NOMO-1 treated with DMSO at 0.1 percent for 48 hours (cell line): ENCODE data around the gene DIDO1.
A peak's percentile ranks its signal among the peaks of the same experiment; 100 is the strongest.

Experiments used
- DNase-seq: peaks from one replicate; lab custom pipeline; 2025; ENCODE audit not compliant: unreplicated experiment; lab: John Stamatoyannopoulos, UW

DIDO1 gene

GRCh38 chr20:62911701-62912280 is 14.5 kb downstream of the DIDO1 start:
- no peak for DNase-seq

DNA sequence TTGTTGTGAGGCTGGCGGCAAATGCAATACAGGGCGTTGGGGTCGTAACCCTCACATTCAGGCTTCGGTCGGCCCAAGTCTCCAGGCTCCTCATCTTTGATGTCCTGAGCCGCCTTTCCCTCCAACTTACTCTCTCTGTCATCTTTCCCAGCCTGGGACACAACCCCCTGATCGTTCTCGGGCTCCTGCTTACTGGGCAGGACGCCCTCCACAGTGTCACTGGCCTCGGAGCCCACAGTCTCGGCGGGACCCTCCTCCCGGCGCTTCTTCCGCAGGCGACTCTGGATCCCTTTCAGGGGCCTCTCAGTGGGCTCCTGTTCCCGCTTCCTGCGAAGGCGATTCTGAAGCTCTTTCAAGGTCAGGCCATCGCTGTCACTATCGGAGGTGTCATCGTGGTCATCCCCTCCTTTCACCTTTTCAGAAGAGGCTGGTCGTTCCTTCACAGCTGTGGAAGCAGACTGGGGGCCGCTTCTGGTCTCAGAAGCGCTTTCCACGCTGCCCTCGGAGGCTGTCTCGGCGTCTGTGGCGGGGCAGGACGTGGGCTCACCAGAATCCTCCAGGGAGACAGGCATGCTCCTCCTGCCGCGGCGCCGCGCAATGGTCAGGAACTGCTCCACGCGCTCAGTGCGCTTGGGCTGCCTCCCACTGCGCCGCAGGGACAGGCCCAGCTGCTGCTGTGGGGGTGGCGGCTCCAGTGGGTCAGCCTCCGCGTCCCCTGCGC is 15.4 kb downstream of the DIDO1 start:
- no peak for DNase-seq

- DNase-seq = no peak
Measured at GRCh38 chr20:62910217-62910766, 16.0 kb downstream of the DIDO1 start.

DNA sequence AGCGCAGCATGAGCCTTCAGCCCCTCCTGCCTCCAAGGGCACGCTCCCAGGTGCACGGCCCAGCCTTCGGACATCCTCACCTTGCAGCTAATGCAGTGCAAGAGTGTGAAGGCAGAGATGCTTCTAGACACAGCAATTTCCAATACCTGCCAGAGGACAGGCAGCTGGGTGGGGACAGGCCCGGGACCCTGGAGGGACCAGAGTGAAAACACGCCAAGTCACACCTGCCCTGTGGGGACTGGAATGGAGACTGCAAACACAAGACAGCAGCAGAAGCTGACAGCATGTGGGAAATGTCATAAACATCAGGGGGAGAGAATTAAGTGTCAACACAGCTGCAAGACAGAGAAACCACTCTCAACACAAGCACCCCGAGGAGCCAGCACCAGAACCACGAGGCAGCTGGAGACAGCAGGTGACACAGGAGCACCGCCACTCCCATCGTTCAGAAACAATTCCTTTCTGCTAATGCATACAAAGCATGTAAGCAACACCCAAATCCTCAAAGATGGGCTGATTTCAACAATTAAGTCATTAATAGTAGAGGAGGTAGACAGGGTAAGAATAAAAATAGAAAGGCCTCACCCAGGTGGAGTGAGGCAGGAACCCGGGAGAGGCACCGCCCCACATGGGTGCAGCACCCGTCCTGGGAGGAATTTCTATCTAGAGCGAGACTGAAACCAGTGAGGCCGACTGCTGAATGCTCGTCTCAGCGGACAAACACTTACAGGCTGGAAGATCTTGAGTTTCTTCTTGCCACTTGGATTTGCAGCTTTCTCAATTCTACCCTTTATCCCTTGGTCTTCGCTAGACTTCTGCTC is 17.1 kb downstream of the DIDO1 start:
- no peak for DNase-seq

GRCh38 chr20:62907384-62908317 is 18.7 kb downstream of the DIDO1 start:
- DNase-seq = no peak

- DNase-seq = no peak
Measured at GRCh38 chr20:62906647-62907375, 19.5 kb downstream of the DIDO1 start.

DNA sequence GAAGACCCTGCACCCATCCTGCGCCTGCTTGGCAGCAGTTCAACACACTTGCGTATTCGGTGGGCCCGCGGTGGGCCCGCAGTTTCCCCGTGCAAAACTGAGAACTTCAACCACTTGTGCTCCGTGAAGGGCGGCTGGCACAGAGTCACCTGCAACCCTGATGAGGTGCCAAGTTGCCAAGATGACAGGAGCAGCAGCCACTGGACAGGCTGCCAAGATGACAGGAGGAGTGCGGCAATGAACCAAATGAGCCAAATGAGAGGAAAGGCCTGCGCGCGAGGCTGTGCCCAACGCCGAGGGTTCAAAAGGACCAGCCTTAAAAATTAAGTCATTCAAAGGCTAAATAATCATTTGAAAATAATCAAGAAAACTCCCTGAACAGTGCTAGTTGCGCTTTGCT is 20.1 kb downstream of the DIDO1 start:
- DNase-seq = no peak

- no peak for DNase-seq
Measured at GRCh38 chr20:62905536-62906117, 20.7 kb downstream of the DIDO1 start.

DNA sequence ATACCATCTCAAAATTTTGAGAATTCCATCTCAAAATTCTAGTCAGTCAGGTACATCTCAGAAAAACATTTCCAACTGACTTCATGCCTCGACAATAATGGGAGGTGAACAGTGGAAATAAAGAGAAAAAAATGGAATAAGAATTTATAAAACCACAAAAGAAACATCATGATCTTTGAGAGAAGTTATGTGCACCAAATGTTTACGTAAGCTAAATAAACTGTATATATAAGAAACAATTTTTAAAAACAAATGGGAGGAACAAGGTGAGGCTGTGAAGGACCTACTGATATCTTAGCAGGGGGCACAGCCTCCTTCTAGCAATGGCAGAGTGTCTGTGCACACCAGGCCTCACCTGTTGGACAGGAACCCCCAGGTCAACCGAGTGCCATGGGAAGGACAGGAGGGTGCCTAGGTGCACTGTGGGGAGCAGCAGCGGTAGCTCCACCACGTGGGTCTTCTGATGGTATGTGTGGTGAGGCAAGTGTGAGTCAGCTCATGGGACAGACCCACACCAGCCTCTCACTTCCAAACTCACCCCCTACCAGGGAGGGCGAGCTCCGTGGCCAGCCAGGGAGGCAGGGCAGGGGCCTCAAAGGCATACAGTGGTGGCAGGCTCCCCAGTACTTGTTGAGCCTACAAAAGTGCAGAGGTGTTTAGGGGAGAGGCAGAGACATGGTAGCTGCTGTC is 23.2 kb downstream of the DIDO1 start:
- no peak for DNase-seq

DNA sequence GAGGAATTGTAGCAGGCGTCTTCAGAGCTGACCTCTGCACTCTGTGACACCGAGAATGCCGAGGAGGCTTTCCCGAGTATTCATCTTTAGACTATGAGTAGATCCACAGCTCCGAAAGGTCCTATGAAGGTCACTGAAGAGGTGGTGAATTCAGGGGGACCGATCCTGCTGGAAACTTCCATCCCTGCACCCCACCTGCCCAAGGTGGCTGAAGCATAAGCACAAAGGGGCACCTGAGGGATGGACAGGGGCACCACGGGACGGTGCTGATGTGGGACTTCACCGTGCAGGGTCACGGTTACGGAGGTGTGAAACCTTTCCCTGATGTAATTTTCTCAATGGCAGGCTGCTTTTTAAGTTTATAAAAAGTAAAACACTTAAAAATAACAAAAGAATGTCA is 24.4 kb downstream of the DIDO1 start:
- DNase-seq = no peak

DNA sequence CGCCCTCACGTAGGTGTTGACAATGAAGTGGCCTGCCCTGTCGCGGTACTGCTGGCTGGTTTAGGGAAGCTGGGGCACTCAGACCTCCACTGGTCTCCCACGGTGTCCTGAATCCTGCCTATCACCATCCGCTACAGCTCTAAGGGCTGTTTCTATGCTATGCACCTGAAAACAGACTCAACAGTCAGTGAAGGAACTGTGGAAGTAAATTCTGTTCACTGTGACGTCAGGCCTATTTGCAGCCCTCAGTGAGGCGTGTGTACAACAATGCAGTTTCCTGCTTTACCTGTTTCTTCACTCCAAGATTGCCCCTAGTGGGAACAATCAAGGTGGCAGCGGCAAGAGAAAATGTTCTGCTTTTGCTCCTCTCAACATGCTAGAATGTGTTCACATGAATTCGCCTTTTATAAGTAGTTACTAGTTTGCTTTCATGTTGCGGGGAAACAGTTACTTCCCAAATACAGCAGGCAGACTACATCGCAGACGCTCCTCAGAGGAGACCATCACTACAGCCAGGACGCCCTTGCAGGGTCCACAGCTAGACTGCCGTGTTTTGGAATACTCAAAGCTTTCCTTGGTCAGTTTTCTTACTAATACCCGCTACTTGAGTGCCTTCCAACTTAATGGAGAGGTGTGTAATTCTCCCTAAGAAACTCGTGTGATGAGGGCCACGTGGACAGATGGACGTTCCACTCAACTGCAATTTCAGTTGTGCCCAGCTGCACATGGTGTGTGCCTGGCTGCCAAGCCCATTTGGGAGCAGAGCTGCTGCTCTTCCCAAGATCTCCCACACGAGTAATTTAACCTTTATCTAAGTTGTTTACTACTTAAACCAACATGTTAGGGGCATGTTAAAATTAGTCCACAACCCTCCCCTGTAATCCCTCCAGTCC is 25.4 kb downstream of the DIDO1 start:
- no peak for DNase-seq

GRCh38 chr20:62900052-62900691 is 26.1 kb downstream of the DIDO1 start:
- peak; percentile 53 for DNase-seq

DNA sequence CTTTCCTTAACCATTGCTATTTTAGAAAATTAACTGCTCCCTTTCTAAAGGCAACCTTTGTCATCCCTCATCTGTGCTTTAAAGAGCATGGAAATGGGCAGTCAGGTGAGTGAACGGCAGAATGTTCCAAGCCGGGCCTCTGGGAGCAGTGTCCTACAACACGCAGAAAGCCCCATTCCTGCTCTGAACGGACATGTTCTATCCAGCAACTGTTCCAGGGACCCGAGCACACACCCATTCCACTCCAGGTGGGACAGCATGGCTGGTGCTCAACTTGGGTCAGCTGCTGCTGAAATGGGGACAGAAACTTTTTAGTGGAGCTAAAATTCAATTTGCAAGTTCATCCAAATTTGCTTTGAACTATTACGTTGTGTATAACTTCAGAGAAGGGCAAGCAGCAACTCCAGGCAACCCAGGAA is 26.7 kb downstream of the DIDO1 start:
- DNase-seq = no peak

- DNase-seq = no peak
Measured at GRCh38 chr20:62898970-62899632, 27.2 kb downstream of the DIDO1 start.

GRCh38 chr20:62898093-62898964 is 28.0 kb downstream of the DIDO1 start:
- no peak for DNase-seq

DNA sequence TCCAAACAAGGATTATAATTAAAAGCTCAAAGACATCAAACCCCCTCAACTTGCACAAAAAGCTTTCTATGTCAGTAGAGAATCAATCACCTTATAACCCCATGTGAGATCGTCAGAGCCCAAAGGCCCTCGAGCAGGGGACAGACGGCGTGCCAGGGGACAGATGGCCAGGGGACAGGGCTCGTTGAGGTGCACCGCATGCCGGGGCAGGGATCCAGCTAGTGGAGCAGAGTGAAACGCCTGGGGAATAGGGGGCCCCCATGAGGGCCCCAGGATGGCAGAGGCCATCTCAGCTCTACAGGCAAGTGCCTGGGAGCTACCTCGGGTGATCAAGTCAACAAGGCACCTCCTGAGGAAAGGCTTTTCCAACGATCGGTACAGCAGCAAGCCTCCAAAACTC is 28.6 kb downstream of the DIDO1 start:
- no peak for DNase-seq
